HG03442 (cell line): Measurements from ENCODE around the gene VPS51.

Experiments
- ATAC-seq: cut with Tn5 transposase; IDR thresholded peaks from one replicate; pipeline ENCODE4 v1.9.1; 2021; ENCODE audit warnings: mild to moderate bottlenecking, moderate library complexity; ENCODE audit not compliant: unreplicated experiment

The VPS51 gene

GRCh38 chr11:65071907-65072630 lies 23.9 kb upstream of the VPS51 start:
- ATAC-seq = no peak

- ATAC-seq = no peak
Measured at GRCh38 chr11:65072631-65072966, 23.4 kb upstream of the VPS51 start.

GRCh38 chr11:65077451-65077850 lies 18.6 kb upstream of the VPS51 start:
- ATAC-seq = no peak

GRCh38 chr11:65078151-65078550 lies 17.9 kb upstream of the VPS51 start:
- no peak for ATAC-seq

GRCh38 chr11:65078786-65079342 lies 17.1 kb upstream of the VPS51 start:
- no peak for ATAC-seq

- peak; percentile 16 for ATAC-seq
Measured at GRCh38 chr11:65083134-65083833, 12.7 kb upstream of the VPS51 start.

- peak; percentile 71 for ATAC-seq
Measured at GRCh38 chr11:65083834-65084597, 12.0 kb upstream of the VPS51 start, which contains the start of the genes CDCA5 and ZFPL1. TSS of gene CDCA5 (minus strand) at chr11:65084040. CDS start at chr11:65083978, 62 bp downstream. TSS of gene ZFPL1 (plus strand) at chr11:65084222. CDS start at chr11:65084699, 477 bp downstream.

- no peak for ATAC-seq
Measured at GRCh38 chr11:65084598-65085375, 11.2 kb upstream of the VPS51 start.

GRCh38 chr11:65085446-65085845 lies 10.6 kb upstream of the VPS51 start:
- no peak for ATAC-seq

GRCh38 chr11:65086809-65087208 lies 9.2 kb upstream of the VPS51 start:
- no peak for ATAC-seq

GRCh38 chr11:65087216-65087615 lies 8.8 kb upstream of the VPS51 start:
- ATAC-seq = no peak

GRCh38 chr11:65087827-65088226 lies 8.2 kb upstream of the VPS51 start:
- no peak for ATAC-seq

GRCh38 chr11:65089621-65090020 lies 6.4 kb upstream of the VPS51 start:
- ATAC-seq = no peak

- no peak for ATAC-seq
Measured at GRCh38 chr11:65090628-65091027, 5.4 kb upstream of the VPS51 start.

GRCh38 chr11:65095427-65095826 lies 587 bp upstream of the VPS51 start:
- ATAC-seq = no peak

- ATAC-seq = no peak
Measured at GRCh38 chr11:65096926-65097325, 912 bp downstream of the VPS51 start.

- ATAC-seq = no peak
Measured at GRCh38 chr11:65100674-65101350, 4.8 kb downstream of the VPS51 start.

GRCh38 chr11:65102142-65103095 lies 6.4 kb downstream of the VPS51 start:
- ATAC-seq = no peak

- ATAC-seq = no peak
Measured at GRCh38 chr11:65103476-65103875, 7.5 kb downstream of the VPS51 start.
